SJSA1 (cell line): ENCODE data around the gene IGF2R. TPM values are rescaled to one million over a fixed set of nuclear protein-coding genes. Genes with fewer than 3 reads are reported as not detected.
"Not testable (repeated sequence)": the region's sequence is repeated elsewhere in the genome, so short reads cannot be mapped to it uniquely, and the experiment has no call there.

ENCODE experiments used
- DNase-seq, 2 experiments: peaks; one replicate each; pipeline ENCODE4 v3.0.0-alpha.2; 2015 to 2020; ENCODE audit warnings: low spot score in 2 of 2, low read depth in 1 of 2
- H3K27ac ChIP-seq: fragments of 250-450 bp; sonication (Bioruptor Pico); 2 replicates; pipeline ENCODE4 v1.5.1; 2020; ENCODE audit warnings: mild to moderate bottlenecking, moderate library complexity
- H3K27me3 ChIP-seq: fragments of 250-450 bp; sonication (Bioruptor Pico); replicated peaks from 2 replicates; pipeline ENCODE4 v1.5.1; 2020; ENCODE audit warnings: mild to moderate bottlenecking, moderate library complexity
- H3K36me3 ChIP-seq: fragments of 250-450 bp; sonication (Bioruptor Pico); 2 replicates; pipeline ENCODE4 v1.5.1; 2020; ENCODE audit warnings: mild to moderate bottlenecking
- H3K4me1 ChIP-seq: fragments of 250-450 bp; sonication (Bioruptor Pico); replicated peaks from 2 replicates; pipeline ENCODE4 v1.6.1; 2021; ENCODE audit warnings: mild to moderate bottlenecking
- H3K4me3 ChIP-seq: fragments of 250-450 bp; sonication (Bioruptor Pico); 2 replicates; pipeline ENCODE4 v1.5.1; 2020; ENCODE audit warnings: mild to moderate bottlenecking
- H3K9me3 ChIP-seq: fragments of 250-450 bp; sonication (Bioruptor Pico); replicated peaks from 2 replicates; pipeline ENCODE4 v1.5.1; 2020; ENCODE audit warnings: mild to moderate bottlenecking
- total RNA-seq: library from RNA; depleted of rRNA; stranded (reverse); fragments of >200 nt; shearing (Covaris generic); gene quantifications from 2 replicates; pipeline ENCODE4 v1.2.3, GENCODE V29; 2014

IGF2R gene
- total RNA-seq, 1 experiment from 2014 or later = 54.7 TPM

GRCh38 chr6:160114536-160114935 lies 145.7 kb downstream of the IGF2R start:
- H3K36me3 ChIP-seq, H3K27ac ChIP-seq, H3K9me3 ChIP-seq, H3K4me3 ChIP-seq, DNase-seq, H3K27me3 ChIP-seq, H3K4me1 ChIP-seq: not testable (repeated sequence)

GRCh38 chr6:160115421-160115820 lies 146.5 kb downstream of the IGF2R start:
- Histone ChIP-seq H3K4me1 (no peaks in the 10 kb centered on the region), H3K27ac (no peak overlapping the region), H3K4me3 (no peak overlapping the region), H3K36me3 (no peaks in the 10 kb centered on the region), H3K27me3 (no peaks in the 10 kb centered on the region), H3K9me3 (no peaks in the 10 kb centered on the region)
- DNase-seq = no peak

- Histone ChIP-seq H3K9me3 (no peaks in the 10 kb centered on the region), H3K4me1 (no peaks in the 10 kb centered on the region), H3K4me3 (no peak overlapping the region), H3K27me3 (no peaks in the 10 kb centered on the region), H3K27ac (no peak overlapping the region), H3K36me3 (no peaks in the 10 kb centered on the region)
- no peak for DNase-seq
These were observed 147.5 kb downstream of the IGF2R start for GRCh38 chr6:160116411-160116810.

DNA sequence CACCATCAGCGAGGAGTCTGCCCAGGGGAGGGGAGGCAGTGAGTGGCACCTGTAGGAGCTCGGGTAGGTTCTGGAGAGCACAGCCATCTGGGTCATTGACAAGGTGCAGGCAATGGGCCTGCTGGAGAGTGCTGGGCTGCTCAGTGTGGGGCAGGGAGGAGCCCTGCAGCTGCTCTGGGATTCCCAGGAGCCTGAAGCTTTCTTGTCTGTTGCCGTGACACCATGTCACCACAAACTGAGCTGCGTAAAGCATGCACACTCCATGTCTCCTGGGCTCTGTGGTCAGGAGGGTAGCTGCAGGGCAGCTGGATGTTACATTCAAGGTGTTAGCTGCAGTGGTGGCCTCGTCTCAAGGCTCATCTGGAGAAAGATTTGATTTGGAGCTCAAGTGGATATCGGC lies 148.3 kb downstream of the IGF2R start:
- DNase-seq = no peak
- H3K27ac ChIP-seq = no peak overlapping the region
- H3K4me3 ChIP-seq = no peak overlapping the region
- no peaks in the 10 kb centered on the region for H3K27me3 ChIP-seq
- no peaks in the 10 kb centered on the region for H3K36me3 ChIP-seq
- no peaks in the 10 kb centered on the region for H3K9me3 ChIP-seq
- no peaks in the 10 kb centered on the region for H3K4me1 ChIP-seq

- DNase-seq = no peak
- Histone ChIP-seq H3K36me3 (no peaks in the 10 kb centered on the region), H3K4me3 (no peak overlapping the region), H3K27ac (no peak overlapping the region), H3K27me3 (no peaks in the 10 kb centered on the region), H3K9me3 (no peaks in the 10 kb centered on the region), H3K4me1 (no peaks in the 10 kb centered on the region)
These were observed 149.8 kb downstream of the IGF2R start for GRCh38 chr6:160118620-160119229.

DNA sequence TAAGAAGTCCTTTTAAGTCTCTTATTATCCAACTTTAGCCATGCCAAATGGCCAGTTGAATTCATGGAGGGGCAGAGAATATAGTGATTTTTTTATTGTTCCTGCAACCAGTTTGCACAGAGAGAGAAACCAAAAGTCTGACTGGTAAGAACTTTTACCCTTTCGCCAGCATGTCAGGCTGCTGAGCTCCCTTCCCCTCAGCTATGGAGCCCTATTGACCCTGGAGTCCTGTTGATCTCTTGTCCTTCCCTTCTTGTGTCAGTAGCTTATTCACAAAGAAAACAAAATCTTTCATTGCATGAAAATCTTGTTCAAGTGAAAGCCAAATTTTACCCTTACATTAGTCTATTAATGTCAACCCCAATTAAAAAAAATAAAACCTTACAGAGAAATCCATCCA lies 151.2 kb downstream of the IGF2R start:
- Histone ChIP-seq H3K4me1 (no peaks in the 10 kb centered on the region), H3K4me3 (no peak overlapping the region), H3K27me3 (no peaks in the 10 kb centered on the region), H3K9me3 (no peaks in the 10 kb centered on the region), H3K27ac (no peak overlapping the region), H3K36me3 (no peaks in the 10 kb centered on the region)
- DNase-seq = no peak

DNA sequence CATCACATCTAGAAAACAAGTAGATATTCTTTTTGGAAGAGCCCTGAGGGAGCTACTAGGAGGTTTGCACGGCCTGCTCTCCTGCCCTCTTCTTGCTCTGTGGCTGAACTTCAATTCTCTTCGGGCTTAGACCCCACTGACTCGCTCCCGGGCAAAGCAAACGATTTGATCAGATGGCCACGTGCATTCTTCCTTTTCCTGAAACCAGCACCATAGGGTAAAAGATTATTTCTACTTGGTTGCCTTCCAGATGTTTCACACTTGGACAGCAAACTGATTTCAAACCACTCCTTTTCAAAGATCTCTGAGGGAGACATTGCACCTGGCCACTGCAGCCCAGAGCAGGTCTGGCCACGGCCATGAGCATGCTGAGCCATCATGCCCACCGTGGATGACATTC lies 152.7 kb downstream of the IGF2R start, which contains the start of gene SLC22A1:
TSS of gene SLC22A1 (plus strand) at position 258 of the 400 bp plus-strand sequence. CDS start at position 379, 121 bp downstream.
- no peaks in the 10 kb centered on the region for H3K4me1 ChIP-seq
- no peaks in the 10 kb centered on the region for H3K27me3 ChIP-seq
- no peaks in the 10 kb centered on the region for H3K36me3 ChIP-seq
- no peak within 1 kb of the TSS for H3K27ac ChIP-seq
- no peaks in the 10 kb centered on the region for H3K9me3 ChIP-seq
- no peak for DNase-seq
- H3K4me3 ChIP-seq = no peak within 1 kb of the TSS

GRCh38 chr6:160121981-160122380 lies 153.1 kb downstream of the IGF2R start:
- H3K27me3 ChIP-seq = no peaks in the 10 kb centered on the region
- no peak overlapping the region for H3K27ac ChIP-seq
- no peaks in the 10 kb centered on the region for H3K9me3 ChIP-seq
- H3K36me3 ChIP-seq = no peaks in the 10 kb centered on the region
- no peak for DNase-seq
- H3K4me3 ChIP-seq = no peak overlapping the region
- H3K4me1 ChIP-seq = no peaks in the 10 kb centered on the region

GRCh38 chr6:160122744-160123143 lies 153.9 kb downstream of the IGF2R start:
- H3K27me3 ChIP-seq = no peaks in the 10 kb centered on the region
- no peaks in the 10 kb centered on the region for H3K36me3 ChIP-seq
- H3K4me3 ChIP-seq = no peak overlapping the region
- H3K27ac ChIP-seq = no peak overlapping the region
- H3K4me1 ChIP-seq = no peaks in the 10 kb centered on the region
- DNase-seq = no peak
- no peaks in the 10 kb centered on the region for H3K9me3 ChIP-seq

- no peak overlapping the region for H3K27ac ChIP-seq
- no peaks in the 10 kb centered on the region for H3K9me3 ChIP-seq
- no peaks in the 10 kb centered on the region for H3K36me3 ChIP-seq
- no peak overlapping the region for H3K4me3 ChIP-seq
- DNase-seq = no peak
- no peaks in the 10 kb centered on the region for H3K4me1 ChIP-seq
- no peaks in the 10 kb centered on the region for H3K27me3 ChIP-seq
These were observed 155.1 kb downstream of the IGF2R start for GRCh38 chr6:160124007-160124406.

DNA sequence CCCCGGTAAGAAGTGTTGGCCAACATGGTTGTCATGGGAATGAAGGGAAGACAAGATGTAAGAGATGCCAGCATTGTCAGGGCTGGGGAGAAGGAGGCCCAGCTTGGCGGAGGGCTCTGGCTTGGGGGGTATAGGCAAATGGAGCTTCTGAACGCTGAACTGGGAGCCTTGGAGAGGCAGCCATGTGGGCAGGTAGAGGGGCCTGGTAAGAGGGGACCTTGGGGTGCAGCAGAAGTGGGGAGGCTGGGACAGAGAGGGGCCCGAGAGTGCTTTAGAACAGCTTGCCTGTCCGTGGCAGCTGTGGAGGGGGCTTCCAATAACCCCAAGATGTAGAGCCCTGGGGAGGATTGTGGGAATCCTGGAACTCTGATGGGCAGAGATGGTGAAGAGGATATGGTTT lies 155.7 kb downstream of the IGF2R start:
- DNase-seq = no peak
- Histone ChIP-seq H3K9me3 (no peaks in the 10 kb centered on the region), H3K4me3 (no peak overlapping the region), H3K27ac (no peak overlapping the region), H3K27me3 (no peaks in the 10 kb centered on the region), H3K4me1 (no peaks in the 10 kb centered on the region), H3K36me3 (no peaks in the 10 kb centered on the region)

DNA sequence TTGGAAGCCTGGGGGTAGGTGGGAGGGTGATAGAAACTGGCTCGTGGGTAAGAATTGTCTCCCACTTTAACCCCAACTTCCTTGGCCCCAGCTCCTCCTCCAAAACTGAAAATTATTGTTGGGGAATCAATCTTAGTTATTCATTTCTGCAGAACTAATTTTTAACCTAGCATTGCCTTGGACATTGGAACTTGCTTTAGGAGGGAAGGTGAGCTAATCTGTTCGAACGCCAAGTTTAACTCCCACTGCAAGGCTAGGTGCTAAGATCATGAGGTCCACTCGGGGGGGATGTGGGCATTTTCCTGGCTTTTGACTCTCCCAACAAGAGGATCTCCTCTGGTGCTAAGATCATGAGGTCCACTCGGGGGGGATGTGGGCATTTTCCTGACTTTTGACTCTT lies 156.2 kb downstream of the IGF2R start:
- H3K4me1 ChIP-seq, H3K27ac ChIP-seq, H3K4me3 ChIP-seq, DNase-seq, H3K27me3 ChIP-seq, H3K36me3 ChIP-seq, H3K9me3 ChIP-seq: not testable (repeated sequence)

- no peak for DNase-seq
- no peak overlapping the region for H3K4me3 ChIP-seq
- H3K4me1 ChIP-seq = no peaks in the 10 kb centered on the region
- H3K27ac ChIP-seq = no peak overlapping the region
- H3K36me3 ChIP-seq = no peaks in the 10 kb centered on the region
- no peaks in the 10 kb centered on the region for H3K9me3 ChIP-seq
- no peaks in the 10 kb centered on the region for H3K27me3 ChIP-seq
These were observed 158.6 kb downstream of the IGF2R start for GRCh38 chr6:160127270-160128124.

DNA sequence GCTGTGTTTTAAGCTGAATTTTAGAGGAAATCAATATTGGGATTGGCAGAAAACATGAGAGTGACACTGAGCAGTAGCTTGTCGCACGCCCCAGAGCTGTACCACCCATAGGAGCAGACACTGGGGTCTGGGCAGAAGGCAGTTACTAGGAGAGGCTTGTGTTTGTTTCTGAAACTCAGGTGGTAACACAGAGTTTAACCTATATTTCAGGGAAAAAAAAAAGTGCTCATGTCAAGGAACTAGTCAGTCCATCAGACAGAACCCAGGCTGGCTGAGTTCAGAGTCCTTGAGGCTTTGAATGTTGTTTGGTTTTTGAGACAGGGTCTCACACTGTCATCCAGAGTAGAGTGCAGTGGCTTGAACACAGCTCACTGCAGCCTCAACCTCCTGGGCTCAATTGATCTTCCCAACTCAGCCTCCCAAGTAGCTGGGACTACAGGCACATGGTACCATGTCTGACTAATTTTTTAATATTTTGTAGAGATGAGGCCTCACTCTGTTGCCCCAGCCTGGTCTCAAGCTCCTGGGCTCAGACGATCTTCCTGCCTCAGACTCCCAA lies 159.3 kb downstream of the IGF2R start:
- Histone ChIP-seq H3K4me3 (no peak overlapping the region), H3K36me3 (no peaks in the 10 kb centered on the region), H3K27ac (no peak overlapping the region), H3K27me3 (no peaks in the 10 kb centered on the region), H3K9me3 (no peaks in the 10 kb centered on the region), H3K4me1 (no peaks in the 10 kb centered on the region)
- DNase-seq = no peak
